ENCODE data around the gene LCN9. TPM values are rescaled to one million over a fixed set of nuclear protein-coding genes. Genes with fewer than 3 reads are reported as not detected.

Gene LCN9
- total and polyA plus RNA-seq, 9 of the 15 experiments (the other 6 are each of a cell fraction or from before 2014, with no cell fraction given): not detected

DNA sequence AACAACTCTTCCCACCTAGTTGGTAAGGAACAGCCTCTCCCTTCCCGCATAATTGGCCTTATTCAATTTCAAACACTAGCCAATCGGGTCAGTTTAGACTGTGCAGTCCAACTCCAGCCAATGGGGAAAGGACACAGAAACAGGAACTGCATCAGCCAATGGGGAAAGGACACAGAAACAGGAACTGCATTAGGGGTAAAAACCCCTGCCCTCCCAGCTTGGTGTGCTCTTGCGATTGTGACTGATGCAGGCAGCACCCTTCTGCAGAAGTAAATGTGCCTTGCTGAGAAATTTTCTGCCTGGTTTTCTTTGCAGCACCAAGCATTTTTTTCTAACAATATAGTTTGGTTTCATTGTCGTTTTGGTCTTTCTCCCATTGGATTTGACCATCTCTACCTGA lies 15.2 kb upstream of the LCN9 start (continued):
- TF ChIP-seq, protein P1, sequence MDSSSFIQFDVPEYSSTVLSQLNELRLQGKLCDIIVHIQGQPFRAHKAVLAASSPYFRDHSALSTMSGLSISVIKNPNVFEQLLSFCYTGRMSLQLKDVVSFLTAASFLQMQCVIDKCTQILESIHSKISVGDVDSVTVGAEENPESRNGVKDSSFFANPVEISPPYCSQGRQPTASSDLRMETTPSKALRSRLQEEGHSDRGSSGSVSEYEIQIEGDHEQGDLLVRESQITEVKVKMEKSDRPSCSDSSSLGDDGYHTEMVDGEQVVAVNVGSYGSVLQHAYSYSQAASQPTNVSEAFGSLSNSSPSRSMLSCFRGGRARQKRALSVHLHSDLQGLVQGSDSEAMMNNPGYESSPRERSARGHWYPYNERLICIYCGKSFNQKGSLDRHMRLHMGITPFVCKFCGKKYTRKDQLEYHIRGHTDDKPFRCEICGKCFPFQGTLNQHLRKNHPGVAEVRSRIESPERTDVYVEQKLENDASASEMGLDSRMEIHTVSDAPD (CRISPR knock-in tag; IDR thresholded peaks at IDR 0.05): no peak
- no peak for TF ChIP-seq ZFP36 (IDR thresholded peaks at IDR 0.05; ENCODE audit: low read depth, low read length, partially characterized antibody)
- no peak for TF ChIP-seq ZNF232 (CRISPR knock-in tag; IDR thresholded peaks at IDR 0.05)
- peak; percentile 82 for TF ChIP-seq TRIM28 (IDR thresholded peaks at IDR 0.05)
- no peak for TF ChIP-seq FOXP4 (CRISPR knock-in tag; IDR thresholded peaks at IDR 0.05; ENCODE audit: borderline replicate concordance)
- TF ChIP-seq NCOA1 (IDR thresholded peaks at IDR 0.05; ENCODE audit: low read depth): no peak
- TF ChIP-seq KAT8 (IDR thresholded peaks at IDR 0.05; ENCODE audit: low read depth): no peak
- TF ChIP-seq BCOR (IDR thresholded peaks at IDR 0.05): no peak
- TF ChIP-seq, protein P2, sequence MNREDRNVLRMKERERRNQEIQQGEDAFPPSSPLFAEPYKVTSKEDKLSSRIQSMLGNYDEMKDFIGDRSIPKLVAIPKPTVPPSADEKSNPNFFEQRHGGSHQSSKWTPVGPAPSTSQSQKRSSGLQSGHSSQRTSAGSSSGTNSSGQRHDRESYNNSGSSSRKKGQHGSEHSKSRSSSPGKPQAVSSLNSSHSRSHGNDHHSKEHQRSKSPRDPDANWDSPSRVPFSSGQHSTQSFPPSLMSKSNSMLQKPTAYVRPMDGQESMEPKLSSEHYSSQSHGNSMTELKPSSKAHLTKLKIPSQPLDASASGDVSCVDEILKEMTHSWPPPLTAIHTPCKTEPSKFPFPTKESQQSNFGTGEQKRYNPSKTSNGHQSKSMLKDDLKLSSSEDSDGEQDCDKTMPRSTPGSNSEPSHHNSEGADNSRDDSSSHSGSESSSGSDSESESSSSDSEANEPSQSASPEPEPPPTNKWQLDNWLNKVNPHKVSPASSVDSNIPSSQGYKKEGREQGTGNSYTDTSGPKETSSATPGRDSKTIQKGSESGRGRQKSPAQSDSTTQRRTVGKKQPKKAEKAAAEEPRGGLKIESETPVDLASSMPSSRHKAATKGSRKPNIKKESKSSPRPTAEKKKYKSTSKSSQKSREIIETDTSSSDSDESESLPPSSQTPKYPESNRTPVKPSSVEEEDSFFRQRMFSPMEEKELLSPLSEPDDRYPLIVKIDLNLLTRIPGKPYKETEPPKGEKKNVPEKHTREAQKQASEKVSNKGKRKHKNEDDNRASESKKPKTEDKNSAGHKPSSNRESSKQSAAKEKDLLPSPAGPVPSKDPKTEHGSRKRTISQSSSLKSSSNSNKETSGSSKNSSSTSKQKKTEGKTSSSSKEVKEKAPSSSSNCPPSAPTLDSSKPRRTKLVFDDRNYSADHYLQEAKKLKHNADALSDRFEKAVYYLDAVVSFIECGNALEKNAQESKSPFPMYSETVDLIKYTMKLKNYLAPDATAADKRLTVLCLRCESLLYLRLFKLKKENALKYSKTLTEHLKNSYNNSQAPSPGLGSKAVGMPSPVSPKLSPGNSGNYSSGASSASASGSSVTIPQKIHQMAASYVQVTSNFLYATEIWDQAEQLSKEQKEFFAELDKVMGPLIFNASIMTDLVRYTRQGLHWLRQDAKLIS (CRISPR knock-in tag; IDR thresholded peaks at IDR 0.05): no peak
- TF ChIP-seq ZNF57 (CRISPR knock-in tag; IDR thresholded peaks at IDR 0.05): no peak

Measured in K562 (cell line).